GM11168 (cell line): ENCODE data around the gene ABHD13.
"Not testable (repeated sequence)": the region's sequence is repeated elsewhere in the genome, so short reads cannot be mapped to it uniquely, and the experiment has no call there.

Source experiments
- in situ Hi-C: fragments of 300-500 bp; cut with MboI; formaldehyde crosslinking; loops from one replicate; pipeline ENCODE4 v1.12.0; 2022; ENCODE audit warnings: low sequenced_read_pairs; ENCODE audit not compliant: unreplicated experiment

The ABHD13 gene

GRCh38 chr13:108223687-108224503, 5.7 kb downstream of the ABHD13 start:
- in situ Hi-C loops: no loop called here

GRCh38 chr13:108225440-108225839, 7.2 kb downstream of the ABHD13 start:
- in situ Hi-C loops: no loop called here

- in situ Hi-C loops: no loop called here
Measured at GRCh38 chr13:108226184-108226583, 8.0 kb downstream of the ABHD13 start.

- in situ Hi-C loops: no loop called here
Measured at GRCh38 chr13:108227651-108228272, 9.6 kb downstream of the ABHD13 start.

GRCh38 chr13:108230377-108230776, 12.2 kb downstream of the ABHD13 start:
- in situ Hi-C loops: no loop called here

GRCh38 chr13:108249150-108249549, 31.0 kb downstream of the ABHD13 start:
- in situ Hi-C loops: no loop called here

GRCh38 chr13:108257248-108257647, 39.1 kb downstream of the ABHD13 start:
- in situ Hi-C loops: no loop called here

- in situ Hi-C loops: no loop called here
Measured at GRCh38 chr13:108263621-108264355, 45.6 kb downstream of the ABHD13 start.

- in situ Hi-C loops: no loop called here
Measured at GRCh38 chr13:108266321-108266990, 48.3 kb downstream of the ABHD13 start.

GRCh38 chr13:108267347-108267746, 49.2 kb downstream of the ABHD13 start:
- in situ Hi-C loops: no loop called here

- in situ Hi-C loops: not testable (repeated sequence)
Measured at GRCh38 chr13:108267855-108268254, 49.7 kb downstream of the ABHD13 start.

GRCh38 chr13:108268466-108269112, 50.4 kb downstream of the ABHD13 start:
- in situ Hi-C loops: no loop called here

GRCh38 chr13:108269601-108270328, 51.6 kb downstream of the ABHD13 start, which contains the start of gene TNFSF13B:
Gene TNFSF13B (plus strand): TSS chr13:108269718. CDS start chr13:108269896, 178 bp downstream.
- in situ Hi-C loops: no loop called here

- in situ Hi-C loops: no loop called here
Measured at GRCh38 chr13:108270442-108270841, 52.2 kb downstream of the ABHD13 start.

GRCh38 chr13:108272333-108272732, 54.1 kb downstream of the ABHD13 start:
- in situ Hi-C loops: no loop called here

GRCh38 chr13:108273429-108274118, 55.4 kb downstream of the ABHD13 start:
- in situ Hi-C loops: no loop called here

- in situ Hi-C loops: no loop called here
Measured at GRCh38 chr13:108274718-108275117, 56.5 kb downstream of the ABHD13 start.

- in situ Hi-C loops: no loop called here
Measured at GRCh38 chr13:108276060-108276459, 57.9 kb downstream of the ABHD13 start.

GRCh38 chr13:108278466-108278865, 60.3 kb downstream of the ABHD13 start:
- in situ Hi-C loops: no loop called here
